OCI-LY3 (cell line): Measurements from ENCODE around the gene CIITA.
"Not testable (repeated sequence)": the region's sequence is repeated elsewhere in the genome, so short reads cannot be mapped to it uniquely, and the experiment has no call there.

Experiments used
- H2AFZ ChIP-seq: fragments of 200-600, 300-600 bp; shearing (Covaris generic); 2 replicates; pipeline ENCODE4 v1.6.0; 2014; ENCODE audit warnings: antibody characterized with exemption, low read depth, low read length
- H3K27ac ChIP-seq: fragments of 200-600, 300-600 bp; sonication (generic); 2 replicates; pipeline ENCODE4 v1.5.1; 2014; ENCODE audit warnings: mild to moderate bottlenecking, low read length, moderate library complexity, mixed read lengths
- H3K27me3 ChIP-seq: fragments of 200-600, 300-600 bp; sonication (generic); 2 replicates; pipeline ENCODE4 v1.6.1; 2014; ENCODE audit warnings: low read depth, low read length, mixed read lengths
- H3K36me3 ChIP-seq: fragments of 200-600, 300-600 bp; sonication (generic); replicated peaks from 2 replicates; pipeline ENCODE3; 2014; ENCODE audit warnings: low read depth, low read length, mixed read lengths
- H3K4me1 ChIP-seq: fragments of 300-600, 200-600 bp; sonication (generic); 2 replicates; pipeline ENCODE4 v1.6.1; 2014; ENCODE audit warnings: low read length, mixed read lengths
- H3K4me2 ChIP-seq: fragments of 200-600, 300-600 bp; sonication (generic); 2 replicates; pipeline ENCODE4 v1.6.1; 2014; ENCODE audit warnings: low read length, mixed read lengths
- H3K4me3 ChIP-seq: fragments of 300-600, 200-600 bp; sonication (generic); 2 replicates; pipeline ENCODE4 v1.5.1; 2014; ENCODE audit warnings: antibody characterized with exemption, mild to moderate bottlenecking, low read length, moderate library complexity
- H3K79me2 ChIP-seq: fragments of 300-600, 200-600 bp; shearing (Covaris generic); 2 replicates; pipeline ENCODE4 v1.6.1; 2014; ENCODE audit warnings: mild to moderate bottlenecking, low read length, mixed read lengths
- H3K9ac ChIP-seq: fragments of 300-600, 200-600 bp; shearing (Covaris generic); 2 replicates; pipeline ENCODE4 v1.6.0; 2014; ENCODE audit warnings: mild to moderate bottlenecking, low read length, moderate library complexity
- H3K9me3 ChIP-seq: fragments of 200-600, 300-600 bp; shearing (Covaris generic); 2 replicates; pipeline ENCODE4 v1.6.1; 2014; ENCODE audit warnings: low read length, mixed read lengths; ENCODE audit not compliant: insufficient read depth
- H4K20me1 ChIP-seq: fragments of 200-600, 300-600 bp; sonication (generic); 2 replicates; pipeline ENCODE4 v1.6.1; 2016; ENCODE audit warnings: low read length, mixed read lengths; ENCODE audit not compliant: insufficient read depth
- EZH2phosphoT487 ChIP-seq: fragments of 200-600 bp; shearing (Covaris generic); IDR thresholded peaks from 2 replicates; pipeline ENCODE4 v1.6.1; 2018; ENCODE audit warnings: antibody characterized with exemption, mixed run types, low read depth
- TF ChIP-seq, protein P1 (sequence below): fragments of 200-600, 300-600 bp; sonication (generic); IDR thresholded peaks from 2 replicates; pipeline ENCODE4 v1.5.1; 2014; ENCODE audit warnings: antibody characterized with exemption, low read length, low read depth

Gene CIITA, protein sequence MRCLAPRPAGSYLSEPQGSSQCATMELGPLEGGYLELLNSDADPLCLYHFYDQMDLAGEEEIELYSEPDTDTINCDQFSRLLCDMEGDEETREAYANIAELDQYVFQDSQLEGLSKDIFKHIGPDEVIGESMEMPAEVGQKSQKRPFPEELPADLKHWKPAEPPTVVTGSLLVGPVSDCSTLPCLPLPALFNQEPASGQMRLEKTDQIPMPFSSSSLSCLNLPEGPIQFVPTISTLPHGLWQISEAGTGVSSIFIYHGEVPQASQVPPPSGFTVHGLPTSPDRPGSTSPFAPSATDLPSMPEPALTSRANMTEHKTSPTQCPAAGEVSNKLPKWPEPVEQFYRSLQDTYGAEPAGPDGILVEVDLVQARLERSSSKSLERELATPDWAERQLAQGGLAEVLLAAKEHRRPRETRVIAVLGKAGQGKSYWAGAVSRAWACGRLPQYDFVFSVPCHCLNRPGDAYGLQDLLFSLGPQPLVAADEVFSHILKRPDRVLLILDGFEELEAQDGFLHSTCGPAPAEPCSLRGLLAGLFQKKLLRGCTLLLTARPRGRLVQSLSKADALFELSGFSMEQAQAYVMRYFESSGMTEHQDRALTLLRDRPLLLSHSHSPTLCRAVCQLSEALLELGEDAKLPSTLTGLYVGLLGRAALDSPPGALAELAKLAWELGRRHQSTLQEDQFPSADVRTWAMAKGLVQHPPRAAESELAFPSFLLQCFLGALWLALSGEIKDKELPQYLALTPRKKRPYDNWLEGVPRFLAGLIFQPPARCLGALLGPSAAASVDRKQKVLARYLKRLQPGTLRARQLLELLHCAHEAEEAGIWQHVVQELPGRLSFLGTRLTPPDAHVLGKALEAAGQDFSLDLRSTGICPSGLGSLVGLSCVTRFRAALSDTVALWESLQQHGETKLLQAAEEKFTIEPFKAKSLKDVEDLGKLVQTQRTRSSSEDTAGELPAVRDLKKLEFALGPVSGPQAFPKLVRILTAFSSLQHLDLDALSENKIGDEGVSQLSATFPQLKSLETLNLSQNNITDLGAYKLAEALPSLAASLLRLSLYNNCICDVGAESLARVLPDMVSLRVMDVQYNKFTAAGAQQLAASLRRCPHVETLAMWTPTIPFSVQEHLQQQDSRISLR

DNA sequence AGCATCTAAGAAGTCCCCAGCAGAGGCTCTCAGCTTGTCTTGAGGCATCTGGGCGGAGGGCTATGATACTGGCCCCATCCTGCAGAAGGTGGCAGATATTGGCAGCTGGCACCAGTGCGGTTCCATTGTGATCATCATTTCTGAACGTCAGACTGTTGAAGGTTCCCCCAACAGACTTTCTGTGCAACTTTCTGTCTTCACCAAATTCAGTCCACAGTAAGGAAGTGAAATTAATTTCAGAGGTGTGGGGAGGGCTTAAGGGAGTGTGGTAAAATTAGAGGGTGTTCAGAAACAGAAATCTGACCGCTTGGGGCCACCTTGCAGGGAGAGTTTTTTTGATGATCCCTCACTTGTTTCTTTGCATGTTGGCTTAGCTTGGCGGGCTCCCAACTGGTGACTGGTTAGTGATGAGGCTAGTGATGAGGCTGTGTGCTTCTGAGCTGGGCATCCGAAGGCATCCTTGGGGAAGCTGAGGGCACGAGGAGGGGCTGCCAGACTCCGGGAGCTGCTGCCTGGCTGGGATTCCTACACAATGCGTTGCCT, at the start of gene CIITA:
TSS of gene CIITA (plus strand) at position 404 of the 543 bp plus-strand sequence. CDS start at position 533, 129 bp downstream.
- peak within 1 kb of the TSS; percentile 96 for H3K4me3 ChIP-seq

DNA sequence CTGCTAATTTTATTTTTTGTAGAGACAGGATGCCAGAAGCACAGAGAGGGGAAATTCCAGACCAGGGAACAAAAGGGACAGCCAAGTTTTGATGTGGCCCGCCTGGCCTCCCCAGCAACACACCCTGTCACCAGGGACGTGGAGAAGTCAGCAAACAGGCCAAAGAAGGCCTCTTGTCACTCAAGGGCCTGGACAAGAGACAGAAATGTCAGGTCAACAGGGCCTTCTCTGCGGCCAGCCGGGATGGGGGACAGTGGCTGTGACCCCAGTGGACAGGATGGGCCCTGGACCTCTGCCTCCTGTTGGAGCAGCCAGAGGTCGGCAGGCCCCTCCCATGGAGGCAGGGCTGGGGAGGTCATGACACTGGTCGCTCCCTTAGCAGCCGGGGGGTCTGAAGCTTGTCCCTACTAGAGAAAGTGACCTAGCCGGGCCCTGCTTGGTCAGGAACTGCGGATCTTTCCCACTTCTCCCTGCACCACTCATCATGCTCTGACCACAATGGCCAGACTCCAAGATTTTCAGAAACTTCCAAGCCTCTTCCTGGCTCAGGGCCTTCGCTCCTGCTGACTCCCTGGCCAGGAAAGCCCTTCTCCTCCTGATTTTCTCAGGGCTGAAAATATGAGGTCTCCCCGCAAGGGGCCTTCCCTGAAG, 49.2 kb upstream of the CIITA start:
- Histone ChIP-seq H4K20me1 (no peaks in the 10 kb centered on the region), H3K36me3 (no peaks in the 10 kb centered on the region), H2AFZ (no peak overlapping the region), H3K27ac (no peak overlapping the region), H3K4me1 (peaks cover 31% of the 10 kb centered on the region), H3K79me2 (no peaks in the 10 kb centered on the region), H3K9ac (no peak overlapping the region), H3K9me3 (no peaks in the 10 kb centered on the region), H3K4me2 (no peak overlapping the region), H3K4me3 (no peak overlapping the region), H3K27me3 (no peaks in the 10 kb centered on the region)
- no peak for TF ChIP-seq EZH2phosphoT487
- TF ChIP-seq, protein P1, sequence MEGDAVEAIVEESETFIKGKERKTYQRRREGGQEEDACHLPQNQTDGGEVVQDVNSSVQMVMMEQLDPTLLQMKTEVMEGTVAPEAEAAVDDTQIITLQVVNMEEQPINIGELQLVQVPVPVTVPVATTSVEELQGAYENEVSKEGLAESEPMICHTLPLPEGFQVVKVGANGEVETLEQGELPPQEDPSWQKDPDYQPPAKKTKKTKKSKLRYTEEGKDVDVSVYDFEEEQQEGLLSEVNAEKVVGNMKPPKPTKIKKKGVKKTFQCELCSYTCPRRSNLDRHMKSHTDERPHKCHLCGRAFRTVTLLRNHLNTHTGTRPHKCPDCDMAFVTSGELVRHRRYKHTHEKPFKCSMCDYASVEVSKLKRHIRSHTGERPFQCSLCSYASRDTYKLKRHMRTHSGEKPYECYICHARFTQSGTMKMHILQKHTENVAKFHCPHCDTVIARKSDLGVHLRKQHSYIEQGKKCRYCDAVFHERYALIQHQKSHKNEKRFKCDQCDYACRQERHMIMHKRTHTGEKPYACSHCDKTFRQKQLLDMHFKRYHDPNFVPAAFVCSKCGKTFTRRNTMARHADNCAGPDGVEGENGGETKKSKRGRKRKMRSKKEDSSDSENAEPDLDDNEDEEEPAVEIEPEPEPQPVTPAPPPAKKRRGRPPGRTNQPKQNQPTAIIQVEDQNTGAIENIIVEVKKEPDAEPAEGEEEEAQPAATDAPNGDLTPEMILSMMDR, result no peak

More for the DNA sequence above, at the start of gene CIITA:
- Histone ChIP-seq H3K9me3 (no peaks in the 10 kb centered on the region), H3K4me1 (peaks cover 69% of the 10 kb centered on the region), H3K36me3 (peaks cover 48% of the 10 kb centered on the region), H3K27ac (peak within 1 kb of the TSS; percentile 95), H3K4me2 (peak within 1 kb of the TSS; percentile 87), H3K9ac (peak within 1 kb of the TSS; percentile 100), H3K79me2 (peaks cover 60% of the 10 kb centered on the region), H2AFZ (no peak within 1 kb of the TSS), H3K27me3 (no peaks in the 10 kb centered on the region), H4K20me1 (peaks cover 38% of the 10 kb centered on the region)
- no peak for TF ChIP-seq EZH2phosphoT487
- TF ChIP-seq, protein P1, result no peak; the same call in 1 of the 2 replicates

DNA sequence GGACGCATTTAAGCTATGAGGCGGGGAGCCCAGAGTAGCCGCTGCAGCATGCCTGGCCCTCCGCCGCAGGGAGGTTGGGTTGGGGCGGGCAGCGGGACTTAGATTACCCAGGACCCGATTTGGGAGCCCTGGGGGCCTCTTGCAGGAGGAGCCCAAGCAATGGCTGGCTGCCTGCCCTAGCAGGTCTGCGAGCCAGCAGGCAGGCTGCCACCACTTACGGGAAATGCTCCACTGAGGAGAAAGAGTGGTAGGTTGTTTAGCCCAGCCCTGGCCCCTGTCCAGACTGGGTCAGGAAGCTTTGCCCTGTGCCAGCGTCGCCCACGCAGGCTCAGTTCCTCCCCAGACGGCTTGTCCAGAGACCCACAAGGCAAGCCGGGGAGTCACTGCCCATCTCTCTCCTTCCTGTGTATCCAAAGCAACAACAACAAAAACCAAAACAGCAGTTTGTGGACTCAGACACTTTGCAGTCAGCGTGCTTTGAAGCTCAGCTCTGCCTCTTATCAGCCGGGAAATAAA, 48.1 kb upstream of the CIITA start:
- H2AFZ ChIP-seq, result no peak overlapping the region
- peaks cover 31% of the 10 kb centered on the region for H3K4me1 ChIP-seq
- no peak overlapping the region for H3K9ac ChIP-seq
- no peaks in the 10 kb centered on the region for H4K20me1 ChIP-seq
- no peak overlapping the region for H3K27ac ChIP-seq
- no peaks in the 10 kb centered on the region for H3K79me2 ChIP-seq
- no peaks in the 10 kb centered on the region for H3K27me3 ChIP-seq
- H3K4me2 ChIP-seq, result no peak overlapping the region
- no peak overlapping the region for H3K4me3 ChIP-seq
- no peaks in the 10 kb centered on the region for H3K36me3 ChIP-seq
- no peak for TF ChIP-seq EZH2phosphoT487
- TF ChIP-seq, protein P1, result no peak
- H3K9me3 ChIP-seq, result no peaks in the 10 kb centered on the region

DNA sequence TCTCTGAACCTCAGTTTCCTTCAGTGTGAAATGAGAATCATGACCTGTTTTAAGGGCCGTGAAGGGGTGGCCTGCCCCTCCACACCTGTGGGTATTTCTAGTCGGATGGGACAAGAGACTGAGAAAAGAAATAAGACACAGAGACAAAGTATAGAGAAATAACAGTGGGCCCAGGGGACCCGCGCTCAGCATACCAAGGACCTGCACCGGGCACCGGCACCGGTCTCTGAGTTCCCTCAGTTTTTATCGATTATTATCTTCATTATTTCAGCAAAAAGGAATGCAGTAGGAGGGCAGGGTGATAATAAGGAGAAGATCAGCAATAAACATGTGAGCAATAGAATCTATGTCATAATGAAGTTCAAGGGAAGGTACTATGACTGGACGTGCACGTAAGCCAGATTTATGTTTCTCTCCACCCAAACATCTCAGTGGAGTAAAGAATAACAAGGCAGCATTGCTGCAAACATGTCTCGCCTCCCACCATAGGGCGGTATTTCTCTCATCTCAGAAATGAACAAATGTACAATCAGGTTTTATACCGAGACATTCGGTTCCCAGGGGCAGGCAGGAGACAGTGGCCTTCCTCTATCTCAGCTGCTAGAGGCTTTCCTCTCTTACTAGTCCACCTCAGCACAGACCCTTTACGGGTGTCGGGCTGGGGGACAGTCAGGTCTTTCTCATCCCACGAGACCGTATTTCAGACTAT, 47.5 kb upstream of the CIITA start:
- H3K36me3 ChIP-seq, H3K9me3 ChIP-seq, H2AFZ ChIP-seq, H4K20me1 ChIP-seq, H3K79me2 ChIP-seq, H3K4me3 ChIP-seq, H3K4me2 ChIP-seq, H3K27ac ChIP-seq, H3K27me3 ChIP-seq, H3K9ac ChIP-seq: not testable (repeated sequence)
- H3K4me1 ChIP-seq, result peaks cover 33% of the 10 kb centered on the region

DNA sequence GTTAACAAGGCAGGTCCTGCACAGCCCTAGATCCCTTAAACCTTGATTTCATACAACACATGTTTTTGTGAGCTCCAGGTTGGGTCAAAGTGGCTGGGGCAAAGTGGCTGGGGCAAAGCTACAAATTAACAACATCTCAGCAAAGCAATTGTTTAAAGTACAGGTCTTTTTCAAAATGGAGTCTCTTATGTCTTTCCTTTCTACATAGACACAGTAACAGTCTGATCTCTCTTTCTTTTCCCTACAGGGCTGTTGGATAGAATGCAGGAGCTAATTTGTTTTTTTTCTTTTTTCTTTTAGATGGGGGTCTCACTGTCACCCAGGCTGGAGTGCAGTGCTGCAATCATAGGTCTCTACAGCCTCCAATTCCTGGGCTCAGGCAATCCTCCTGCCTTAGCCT, 46.8 kb upstream of the CIITA start:
- not testable (repeated sequence) for H3K79me2 ChIP-seq, H3K27me3 ChIP-seq, H3K36me3 ChIP-seq, H3K9me3 ChIP-seq, H3K4me3 ChIP-seq, H2AFZ ChIP-seq, H3K9ac ChIP-seq, H3K4me2 ChIP-seq, H4K20me1 ChIP-seq, H3K27ac ChIP-seq
- peaks cover 40% of the 10 kb centered on the region for H3K4me1 ChIP-seq
